ENCODE data around the gene ALDH1A2. TPM values are rescaled to one million over a fixed set of nuclear protein-coding genes. Genes with fewer than 3 reads are reported as not detected.

The ALDH1A2 gene
- polyA plus RNA-seq, 1 of the 3 experiments (the other 2 are of a cell fraction), result not detected

DNA sequence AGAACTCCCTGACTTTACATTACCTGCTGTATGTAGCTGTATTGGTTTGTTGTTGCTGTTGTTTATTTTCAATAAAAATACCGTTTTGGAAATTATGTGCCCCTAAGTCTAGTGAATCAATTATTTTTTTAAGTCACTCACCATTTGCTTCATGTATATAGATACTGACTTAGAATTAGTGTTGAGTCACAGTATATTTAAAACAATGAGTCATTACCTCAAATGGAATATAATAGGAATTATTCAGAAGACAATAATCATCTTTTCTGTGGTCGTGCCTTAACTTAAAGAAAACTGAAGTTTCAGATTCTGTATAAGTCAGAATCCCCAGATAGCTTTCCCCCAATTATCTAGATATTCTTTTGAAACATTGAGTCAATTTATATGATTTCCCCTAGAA lies 21.0 kb upstream of the ALDH1A2 start:
- H3K4me1 ChIP-seq (ENCODE audit: control insufficient read depth in 1 of 2, insufficient read depth in 2 of 2, low read depth in 1 of 2, low read length in 1 of 2), result no peaks in the 10 kb centered on the region
- no peaks in the 10 kb centered on the region for H3K27me3 ChIP-seq (ENCODE audit: insufficient read depth)
- no peaks in the 10 kb centered on the region for H3K36me3 ChIP-seq (replicated peaks in 1 of 2; ENCODE audit: control insufficient read depth in 1 of 2, insufficient read depth in 2 of 2, low read length in 1 of 2)
- POLR2A ChIA-PET, result no interaction called here
- H3K27ac ChIP-seq (ENCODE audit: low read depth in 2 of 2, low read length in 1 of 2), result no peak overlapping the region
- peak overlapping the region; percentile 4; the same call in 1 of the 2 replicates for H3K4me2 ChIP-seq
- H3K9me3 ChIP-seq, result no peaks in the 10 kb centered on the region
- H3K79me2 ChIP-seq (ENCODE audit: insufficient read depth), result no peaks in the 10 kb centered on the region
- TF ChIP-seq, protein P1, sequence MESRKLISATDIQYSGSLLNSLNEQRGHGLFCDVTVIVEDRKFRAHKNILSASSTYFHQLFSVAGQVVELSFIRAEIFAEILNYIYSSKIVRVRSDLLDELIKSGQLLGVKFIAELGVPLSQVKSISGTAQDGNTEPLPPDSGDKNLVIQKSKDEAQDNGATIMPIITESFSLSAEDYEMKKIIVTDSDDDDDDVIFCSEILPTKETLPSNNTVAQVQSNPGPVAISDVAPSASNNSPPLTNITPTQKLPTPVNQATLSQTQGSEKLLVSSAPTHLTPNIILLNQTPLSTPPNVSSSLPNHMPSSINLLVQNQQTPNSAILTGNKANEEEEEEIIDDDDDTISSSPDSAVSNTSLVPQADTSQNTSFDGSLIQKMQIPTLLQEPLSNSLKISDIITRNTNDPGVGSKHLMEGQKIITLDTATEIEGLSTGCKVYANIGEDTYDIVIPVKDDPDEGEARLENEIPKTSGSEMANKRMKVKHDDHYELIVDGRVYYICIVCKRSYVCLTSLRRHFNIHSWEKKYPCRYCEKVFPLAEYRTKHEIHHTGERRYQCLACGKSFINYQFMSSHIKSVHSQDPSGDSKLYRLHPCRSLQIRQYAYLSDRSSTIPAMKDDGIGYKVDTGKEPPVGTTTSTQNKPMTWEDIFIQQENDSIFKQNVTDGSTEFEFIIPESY (IDR thresholded peaks at IDR 0.05; ENCODE audit: borderline replicate concordance, low read depth), result no peak
- TF ChIP-seq TCF12 (IDR thresholded peaks at IDR 0.05), result no peak
- TF ChIP-seq FOXJ3 (CRISPR knock-in tag; IDR thresholded peaks at IDR 0.05), result no peak
- TF ChIP-seq, protein P2, sequence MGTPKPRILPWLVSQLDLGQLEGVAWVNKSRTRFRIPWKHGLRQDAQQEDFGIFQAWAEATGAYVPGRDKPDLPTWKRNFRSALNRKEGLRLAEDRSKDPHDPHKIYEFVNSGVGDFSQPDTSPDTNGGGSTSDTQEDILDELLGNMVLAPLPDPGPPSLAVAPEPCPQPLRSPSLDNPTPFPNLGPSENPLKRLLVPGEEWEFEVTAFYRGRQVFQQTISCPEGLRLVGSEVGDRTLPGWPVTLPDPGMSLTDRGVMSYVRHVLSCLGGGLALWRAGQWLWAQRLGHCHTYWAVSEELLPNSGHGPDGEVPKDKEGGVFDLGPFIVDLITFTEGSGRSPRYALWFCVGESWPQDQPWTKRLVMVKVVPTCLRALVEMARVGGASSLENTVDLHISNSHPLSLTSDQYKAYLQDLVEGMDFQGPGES (IDR thresholded peaks at IDR 0.05; ENCODE audit: low read depth, low read length), result no peak
- TF ChIP-seq, protein P3, sequence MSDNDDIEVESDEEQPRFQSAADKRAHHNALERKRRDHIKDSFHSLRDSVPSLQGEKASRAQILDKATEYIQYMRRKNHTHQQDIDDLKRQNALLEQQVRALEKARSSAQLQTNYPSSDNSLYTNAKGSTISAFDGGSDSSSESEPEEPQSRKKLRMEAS (IDR thresholded peaks at IDR 0.05; ENCODE audit: low read depth), result no peak
- no peak for TF ChIP-seq FOSL2 (IDR thresholded peaks at IDR 0.05; ENCODE audit: borderline replicate concordance, low read depth)
- TF ChIP-seq GATA2 (CRISPR knock-in tag; IDR thresholded peaks at IDR 0.05), result no peak
- no peak overlapping the region for H3K9ac ChIP-seq
- WGBS (ENCODE audit: low lambda C conversion rate), result 5% methylated on average over 2 of the region's 2 CpGs
- no peaks in the 10 kb centered on the region for H4K20me1 ChIP-seq (ENCODE audit: insufficient read depth)
- DNase-seq, result no peak
- H3K9me2 ChIP-seq, result no peaks in the 10 kb centered on the region
- H2AFZ ChIP-seq (ENCODE audit: low read depth), result no peak overlapping the region
- H3K4me3 ChIP-seq (ENCODE audit: low read depth in 2 of 2, low read length in 1 of 2), result no peak overlapping the region
- peaks cover 11% of the 10 kb centered on the region for H3F3A ChIP-seq (replicated peaks; ENCODE audit: insufficient read depth)
- CTCF ChIA-PET, result interaction anchor here (2.7 kb wide), 1 partner anchor 16 kb away, joined by 16 read pairs; no protein-coding TSS in a partner anchor

DNA sequence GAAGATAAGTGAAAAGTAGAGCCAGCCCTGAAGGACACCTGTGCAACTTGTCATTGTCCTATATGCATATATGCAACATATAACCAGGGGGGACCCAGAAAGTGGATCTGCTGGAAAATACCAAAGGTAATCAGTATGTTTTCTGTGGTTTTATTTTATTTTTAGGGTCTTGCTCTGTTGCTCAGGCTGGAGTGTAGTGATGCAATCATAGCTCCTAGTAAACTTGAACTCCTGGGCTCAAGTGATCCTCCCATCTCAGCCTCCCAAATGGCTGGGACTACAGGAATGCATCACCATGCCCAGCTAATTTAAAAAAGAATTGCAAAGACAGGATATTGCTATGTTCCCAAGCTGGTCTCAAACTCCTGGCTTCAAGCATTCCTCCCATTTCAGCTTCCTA lies 18.0 kb upstream of the ALDH1A2 start:
- CTCF ChIA-PET, result interaction anchor here (1.1 to 2.6 kb wide), 3 partner anchors 11 to 18 kb away, joined by 3 to 10 read pairs (median 7); partner anchors contain the start of gene ALDH1A2
- peaks cover 11% of the 10 kb centered on the region for H3F3A ChIP-seq (replicated peaks; ENCODE audit: insufficient read depth)

More for the DNA sequence above, 18.0 kb upstream of the ALDH1A2 start:
- Histone ChIP-seq H3K9me2 (no peaks in the 10 kb centered on the region), H2AFZ (ENCODE audit: low read depth) (no peak overlapping the region), H3K4me2 (no peak overlapping the region), H3K9ac (no peak overlapping the region), H3K27ac (ENCODE audit: low read depth in 2 of 2, low read length in 1 of 2) (no peak overlapping the region), H3K36me3 (replicated peaks in 1 of 2; ENCODE audit: control insufficient read depth in 1 of 2, insufficient read depth in 2 of 2, low read length in 1 of 2) (no peaks in the 10 kb centered on the region), H4K20me1 (ENCODE audit: insufficient read depth) (no peaks in the 10 kb centered on the region), H3K9me3 (no peaks in the 10 kb centered on the region), H3K4me1 (ENCODE audit: control insufficient read depth in 1 of 2, insufficient read depth in 2 of 2, low read depth in 1 of 2, low read length in 1 of 2) (no peaks in the 10 kb centered on the region; a peak in 1 of 4 replicates), H3K27me3 (ENCODE audit: insufficient read depth) (0 out of 2 replicates have a peak, but pooled peaks cover 5% of the 10 kb centered on the region), H3K4me3 (ENCODE audit: low read depth in 2 of 2, low read length in 1 of 2) (no peak overlapping the region), H3K79me2 (ENCODE audit: insufficient read depth) (no peaks in the 10 kb centered on the region)
- TF ChIP-seq CHD2 (IDR thresholded peaks at IDR 0.05; ENCODE audit: low read length, partially characterized antibody) (no peak), GABPA (IDR thresholded peaks at IDR 0.05; ENCODE audit: low read depth) (no peak), FOSL2 (IDR thresholded peaks at IDR 0.05; ENCODE audit: borderline replicate concordance, low read depth) (no peak)
- TF ChIP-seq, protein P3 (IDR thresholded peaks at IDR 0.05; ENCODE audit: low read depth), result no peak
- TF ChIP-seq, protein P4, sequence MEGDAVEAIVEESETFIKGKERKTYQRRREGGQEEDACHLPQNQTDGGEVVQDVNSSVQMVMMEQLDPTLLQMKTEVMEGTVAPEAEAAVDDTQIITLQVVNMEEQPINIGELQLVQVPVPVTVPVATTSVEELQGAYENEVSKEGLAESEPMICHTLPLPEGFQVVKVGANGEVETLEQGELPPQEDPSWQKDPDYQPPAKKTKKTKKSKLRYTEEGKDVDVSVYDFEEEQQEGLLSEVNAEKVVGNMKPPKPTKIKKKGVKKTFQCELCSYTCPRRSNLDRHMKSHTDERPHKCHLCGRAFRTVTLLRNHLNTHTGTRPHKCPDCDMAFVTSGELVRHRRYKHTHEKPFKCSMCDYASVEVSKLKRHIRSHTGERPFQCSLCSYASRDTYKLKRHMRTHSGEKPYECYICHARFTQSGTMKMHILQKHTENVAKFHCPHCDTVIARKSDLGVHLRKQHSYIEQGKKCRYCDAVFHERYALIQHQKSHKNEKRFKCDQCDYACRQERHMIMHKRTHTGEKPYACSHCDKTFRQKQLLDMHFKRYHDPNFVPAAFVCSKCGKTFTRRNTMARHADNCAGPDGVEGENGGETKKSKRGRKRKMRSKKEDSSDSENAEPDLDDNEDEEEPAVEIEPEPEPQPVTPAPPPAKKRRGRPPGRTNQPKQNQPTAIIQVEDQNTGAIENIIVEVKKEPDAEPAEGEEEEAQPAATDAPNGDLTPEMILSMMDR (IDR thresholded peaks at IDR 0.05), result no peak
- POLR2A ChIA-PET, result no interaction called here
- DNase-seq, result no peak
